Neural cell (in vitro differentiated cells): ENCODE data around the gene SFT2D2.

Experiments
- CTCF ChIP-seq: fragments of 450-650 bp; IDR thresholded peaks from 2 replicates; pipeline ENCODE4 v1.5.1; 2014; ENCODE audit warnings: antibody characterized with exemption, mild to moderate bottlenecking, moderate library complexity; ENCODE audit not compliant: poor library complexity, severe bottlenecking
- EZH2 ChIP-seq: fragments of 200-600, 300-800 bp; shearing (Covaris generic), sonication (generic); IDR thresholded peaks from 2 replicates; pipeline ENCODE4 v1.6.1; 2014; ENCODE audit warnings: antibody characterized with exemption, low read length, borderline replicate concordance, mild to moderate bottlenecking; ENCODE audit not compliant: insufficient read depth, poor library complexity, severe bottlenecking
- RAD21 ChIP-seq: fragments of 450-650 bp; conservative IDR thresholded peaks from 2 replicates; pipeline ENCODE4 v1.6.1; 2014; ENCODE audit warnings: antibody characterized with exemption, mild to moderate bottlenecking, moderate library complexity
- SMC3 ChIP-seq: fragments of 450-650 bp; conservative IDR thresholded peaks from 2 replicates; pipeline ENCODE4 v1.6.1; 2014; ENCODE audit warnings: antibody characterized with exemption, mild to moderate bottlenecking, moderate library complexity; ENCODE audit not compliant: poor library complexity
- TAF1 ChIP-seq: IDR thresholded peaks from 2 replicates; pipeline ENCODE4 v1.6.1; 2012; ENCODE audit warnings: low read depth

GRCh38 chr1:168230709-168231108 is 4.9 kb downstream of the SFT2D2 start:
- TF ChIP-seq CTCF (no peak), RAD21 (no peak), TAF1 (no peak), SMC3 (no peak), EZH2 (no peak)
